HTERT RPE-1 (cell line): ENCODE measurements around the gene SULT1C4.
"Not testable (repeated sequence)": the region's sequence is repeated elsewhere in the genome, so short reads cannot be mapped to it uniquely, and the experiment has no call there.

Experiments used
- in situ Hi-C: fragments of 300-500 bp; cut with MboI; formaldehyde crosslinking; loops from 4 replicates; pipeline ENCODE4 v1.14.3; 2020; ENCODE audit warnings: low sequenced_read_pairs

SULT1C4 gene

GRCh38 chr2:108412995-108413710, 35.4 kb downstream of the SULT1C4 start:
- in situ Hi-C loops = no loop called here

GRCh38 chr2:108413711-108414095, 35.9 kb downstream of the SULT1C4 start:
- in situ Hi-C loops = no loop called here

- in situ Hi-C loops = no loop called here
These were observed 36.6 kb downstream of the SULT1C4 start for GRCh38 chr2:108414256-108414876.

DNA sequence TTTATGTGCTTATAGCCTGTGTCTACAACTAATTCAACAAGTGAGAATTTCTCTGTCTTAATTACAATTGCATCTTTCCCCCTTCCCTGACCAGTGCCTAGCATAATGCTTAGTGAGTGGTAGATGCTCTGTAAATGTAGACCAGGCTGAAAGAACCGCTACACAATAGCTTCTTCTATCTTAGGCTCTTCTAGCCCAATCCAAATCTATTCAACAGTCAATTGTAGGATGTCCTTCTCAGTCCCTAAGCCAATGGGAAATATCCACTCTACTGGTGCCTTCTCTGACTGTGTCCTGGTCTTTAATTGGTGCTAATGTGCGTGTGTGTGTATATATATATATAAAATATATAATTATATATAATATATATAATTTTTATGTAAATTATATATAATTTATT, 37.2 kb downstream of the SULT1C4 start:
- in situ Hi-C loops = no loop called here

DNA sequence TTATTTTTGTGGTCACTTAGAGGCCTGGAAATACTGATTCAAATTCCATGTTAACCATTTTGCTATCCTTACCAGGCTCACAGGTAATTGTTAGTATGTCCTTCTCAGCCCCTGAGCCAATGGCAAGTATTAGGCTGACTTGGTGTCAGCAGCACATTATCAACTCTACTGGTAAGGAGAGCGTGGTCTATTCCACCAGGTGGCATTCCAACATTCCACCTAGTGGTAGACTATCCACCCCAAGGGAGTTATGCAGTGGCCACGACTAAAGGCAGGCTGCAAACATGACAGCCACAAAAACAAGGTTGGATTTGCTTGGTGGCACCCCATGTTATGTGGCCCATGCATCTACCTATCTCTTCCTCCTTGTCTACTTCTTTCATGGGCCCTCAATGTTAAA, 39.5 kb downstream of the SULT1C4 start:
- in situ Hi-C loops = no loop called here

DNA sequence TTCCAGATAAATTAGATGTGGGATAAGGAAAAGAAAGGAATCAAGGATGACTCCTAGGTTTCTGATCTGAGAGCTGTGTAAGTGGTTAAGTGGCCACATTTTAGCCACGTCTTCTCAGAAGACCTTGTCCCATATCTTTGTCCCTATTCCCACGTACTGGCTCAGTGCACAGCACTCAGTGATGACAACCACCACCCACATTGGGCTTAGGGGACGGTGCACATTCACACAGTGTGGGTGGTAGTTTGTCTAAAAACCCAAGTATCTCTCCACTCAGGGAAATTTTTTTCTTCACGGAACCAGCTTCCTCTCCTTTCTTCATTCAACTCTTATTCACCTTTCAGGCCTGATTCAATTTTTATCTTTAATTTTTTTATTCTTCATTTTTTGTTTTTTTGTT, 40.7 kb downstream of the SULT1C4 start:
- in situ Hi-C loops = no loop called here

DNA sequence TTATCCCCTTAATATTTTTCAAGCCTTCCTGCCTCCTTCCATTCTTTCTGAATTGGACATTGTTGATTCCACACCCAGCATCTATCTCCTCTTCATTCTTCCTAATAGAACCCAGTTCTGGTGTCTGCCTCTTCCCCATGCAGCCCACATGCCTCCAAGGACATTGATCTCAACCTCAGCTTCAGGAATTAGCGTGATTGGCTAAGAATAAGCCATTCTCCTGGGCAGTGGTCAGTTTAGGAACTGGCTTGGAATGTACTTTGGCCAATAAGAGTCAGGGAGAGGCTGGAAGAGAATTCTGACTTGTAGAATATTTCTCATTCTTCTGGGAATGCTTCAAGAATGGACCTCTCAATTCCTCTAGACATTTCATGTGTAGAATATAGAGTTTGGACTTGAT, 45.3 kb downstream of the SULT1C4 start:
- in situ Hi-C loops = no loop called here

DNA sequence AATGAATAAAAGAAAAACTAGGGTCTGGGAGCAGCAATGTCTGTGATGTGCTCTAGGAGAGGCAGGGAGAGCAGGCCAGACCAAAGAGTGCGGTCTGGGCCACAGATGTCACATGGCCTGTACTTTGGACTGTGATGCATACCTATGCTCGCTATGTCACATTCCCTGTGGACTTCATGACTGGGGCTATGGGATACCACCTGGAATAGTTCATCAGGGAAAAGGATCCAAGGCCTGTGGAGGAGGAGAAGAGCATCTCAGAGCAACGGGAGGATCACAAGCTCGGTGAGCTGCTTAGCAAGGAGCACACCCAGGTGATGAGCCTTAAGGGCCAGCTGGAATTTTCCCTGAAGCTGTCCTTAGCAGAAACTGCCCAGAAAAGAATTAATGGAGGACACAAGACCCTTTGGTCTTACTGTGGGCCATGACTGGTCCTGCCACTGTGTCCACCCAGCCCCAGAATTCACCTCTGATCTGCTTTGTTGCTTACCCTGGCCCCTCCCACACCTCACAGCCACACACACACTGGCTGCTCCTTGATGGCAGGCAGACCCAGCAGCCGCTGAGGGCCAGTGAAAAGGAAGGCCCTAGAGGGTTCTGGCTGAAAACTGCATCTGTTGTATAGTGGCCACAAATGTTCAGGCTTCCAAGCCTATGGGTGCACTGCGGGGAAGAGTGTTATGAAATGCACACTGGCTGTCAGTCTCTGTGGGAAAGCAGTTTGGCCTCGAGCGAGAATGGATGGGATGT, 45.9 kb downstream of the SULT1C4 start:
- in situ Hi-C loops = no loop called here

DNA sequence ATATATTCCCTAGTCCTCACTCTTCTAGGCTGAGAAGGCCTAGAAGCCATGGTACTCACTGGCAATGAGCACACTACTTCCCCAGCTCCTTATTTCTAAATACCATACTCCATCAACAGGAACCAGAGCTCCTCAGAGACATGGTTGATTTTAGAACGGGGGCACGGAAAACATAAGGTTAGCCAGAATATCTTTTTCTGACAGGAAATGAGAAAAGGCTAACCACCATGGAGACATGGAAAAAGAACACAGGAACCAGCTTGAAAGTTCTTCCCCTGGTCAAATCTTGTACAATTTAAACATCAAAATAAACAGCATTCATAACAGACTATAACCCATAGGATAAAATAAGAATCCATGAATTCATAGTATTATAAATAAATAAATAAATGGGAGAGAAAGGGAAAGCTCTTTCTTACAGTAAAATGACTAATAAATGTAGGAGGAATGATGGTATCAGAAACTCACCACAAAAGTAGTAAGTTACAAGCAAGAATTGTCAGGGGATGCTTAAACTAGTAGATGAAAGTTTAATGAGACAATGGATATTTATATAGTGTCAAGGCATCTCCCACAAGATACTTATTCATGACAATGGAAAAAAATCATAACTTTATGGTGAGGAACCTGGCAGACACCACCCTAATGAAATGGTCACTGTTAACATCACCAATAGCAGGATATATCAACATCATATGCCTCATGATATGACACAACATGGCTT, 50.7 kb downstream of the SULT1C4 start:
- in situ Hi-C loops = no loop called here

- in situ Hi-C loops = not testable (repeated sequence)
These were observed 57.8 kb downstream of the SULT1C4 start for GRCh38 chr2:108435578-108435977.

DNA sequence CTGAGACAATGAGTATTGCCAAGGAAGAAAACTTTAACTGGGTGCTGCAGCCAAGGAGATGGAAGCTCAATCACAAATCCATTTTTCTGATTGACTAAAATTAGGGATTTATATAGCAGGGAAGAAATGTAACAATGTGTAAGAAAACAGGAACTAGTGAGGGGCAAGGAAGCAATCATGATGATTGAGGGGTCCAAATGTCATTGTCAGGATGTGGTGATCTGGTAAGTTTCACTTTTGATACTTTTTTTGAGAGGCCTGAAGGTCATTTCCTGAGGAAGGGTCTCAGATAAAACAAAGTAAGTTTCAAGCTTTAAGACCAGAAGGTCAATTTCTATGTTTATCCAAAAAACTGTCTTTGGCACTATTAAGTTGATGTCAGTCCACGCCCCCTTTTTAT, 59.2 kb downstream of the SULT1C4 start:
- in situ Hi-C loops = no loop called here
